Endothelial cell of coronary artery (primary cell): ENCODE data around the gene ERBB2. TPM values are rescaled to one million over a fixed set of nuclear protein-coding genes. Genes with fewer than 3 reads are reported as not detected.

Source experiments
- total RNA-seq: library from RNA; depleted of rRNA; stranded (reverse); fragments of >200 nt; gene quantifications from 2 replicates; pipeline ENCODE4 v1.2.3, GENCODE V29; 2014

The ERBB2 gene
- total RNA-seq: 19.2 and 21.8 TPM in 2 replicates

DNA sequence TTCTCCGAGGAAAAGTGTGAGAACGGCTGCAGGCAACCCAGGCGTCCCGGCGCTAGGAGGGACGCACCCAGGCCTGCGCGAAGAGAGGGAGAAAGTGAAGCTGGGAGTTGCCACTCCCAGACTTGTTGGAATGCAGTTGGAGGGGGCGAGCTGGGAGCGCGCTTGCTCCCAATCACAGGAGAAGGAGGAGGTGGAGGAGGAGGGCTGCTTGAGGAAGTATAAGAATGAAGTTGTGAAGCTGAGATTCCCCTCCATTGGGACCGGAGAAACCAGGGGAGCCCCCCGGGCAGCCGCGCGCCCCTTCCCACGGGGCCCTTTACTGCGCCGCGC, at the start of gene ERBB2:
Gene ERBB2 (plus strand): TSS at position 247 of the 330 bp plus-strand sequence. CDS start 175 bp downstream, outside the sequence.

DNA sequence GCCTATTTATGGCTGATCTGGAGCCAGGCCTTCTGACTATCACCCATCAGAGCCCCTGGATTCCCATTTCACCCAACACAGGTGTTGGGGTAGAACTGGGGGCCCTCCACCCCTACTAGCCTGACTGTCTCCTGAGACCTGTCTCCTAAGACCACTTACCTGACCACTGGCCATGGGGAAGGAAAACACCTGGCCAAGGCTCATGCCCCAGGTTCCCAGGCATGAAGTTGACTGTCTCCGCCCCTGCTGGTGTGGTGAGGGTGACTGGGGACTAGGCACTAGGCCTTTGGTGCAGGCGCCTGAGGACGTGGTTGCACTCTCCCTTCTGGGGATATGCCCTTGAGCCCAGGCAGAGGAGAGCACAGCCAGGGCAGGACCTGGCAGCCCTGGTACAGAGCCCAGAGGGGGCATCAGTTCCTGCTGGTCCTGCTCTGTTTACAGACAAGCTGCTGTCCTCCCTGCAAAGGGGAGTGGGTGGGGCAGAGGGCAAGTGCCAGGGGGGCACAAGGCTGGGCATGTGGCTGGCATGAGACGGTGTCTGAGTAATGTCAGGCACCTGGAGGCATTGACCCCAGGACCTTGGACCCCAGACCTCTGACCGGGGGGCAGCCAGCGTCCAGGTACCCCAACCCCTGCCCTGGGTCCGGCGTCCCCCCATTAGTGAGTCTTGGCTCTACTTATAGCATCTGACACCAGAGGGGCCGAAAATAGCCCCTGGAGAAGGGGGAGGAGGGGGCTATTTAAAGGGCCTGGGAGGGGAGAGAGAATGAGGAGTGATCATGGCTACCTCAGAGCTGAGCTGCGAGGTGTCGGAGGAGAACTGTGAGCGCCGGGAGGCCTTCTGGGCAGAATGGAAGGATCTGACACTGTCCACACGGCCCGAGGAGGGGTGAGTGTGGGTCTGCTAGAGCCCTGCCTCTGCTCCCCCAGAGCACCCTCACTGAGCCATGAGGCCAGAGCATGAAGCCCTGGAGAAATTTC, 35.0 kb upstream of the ERBB2 start, which contains the start of gene TCAP:
Gene TCAP (plus strand): TSS at position 769 of the 981 bp plus-strand sequence. CDS start 11 bp downstream, at position 780.

DNA sequence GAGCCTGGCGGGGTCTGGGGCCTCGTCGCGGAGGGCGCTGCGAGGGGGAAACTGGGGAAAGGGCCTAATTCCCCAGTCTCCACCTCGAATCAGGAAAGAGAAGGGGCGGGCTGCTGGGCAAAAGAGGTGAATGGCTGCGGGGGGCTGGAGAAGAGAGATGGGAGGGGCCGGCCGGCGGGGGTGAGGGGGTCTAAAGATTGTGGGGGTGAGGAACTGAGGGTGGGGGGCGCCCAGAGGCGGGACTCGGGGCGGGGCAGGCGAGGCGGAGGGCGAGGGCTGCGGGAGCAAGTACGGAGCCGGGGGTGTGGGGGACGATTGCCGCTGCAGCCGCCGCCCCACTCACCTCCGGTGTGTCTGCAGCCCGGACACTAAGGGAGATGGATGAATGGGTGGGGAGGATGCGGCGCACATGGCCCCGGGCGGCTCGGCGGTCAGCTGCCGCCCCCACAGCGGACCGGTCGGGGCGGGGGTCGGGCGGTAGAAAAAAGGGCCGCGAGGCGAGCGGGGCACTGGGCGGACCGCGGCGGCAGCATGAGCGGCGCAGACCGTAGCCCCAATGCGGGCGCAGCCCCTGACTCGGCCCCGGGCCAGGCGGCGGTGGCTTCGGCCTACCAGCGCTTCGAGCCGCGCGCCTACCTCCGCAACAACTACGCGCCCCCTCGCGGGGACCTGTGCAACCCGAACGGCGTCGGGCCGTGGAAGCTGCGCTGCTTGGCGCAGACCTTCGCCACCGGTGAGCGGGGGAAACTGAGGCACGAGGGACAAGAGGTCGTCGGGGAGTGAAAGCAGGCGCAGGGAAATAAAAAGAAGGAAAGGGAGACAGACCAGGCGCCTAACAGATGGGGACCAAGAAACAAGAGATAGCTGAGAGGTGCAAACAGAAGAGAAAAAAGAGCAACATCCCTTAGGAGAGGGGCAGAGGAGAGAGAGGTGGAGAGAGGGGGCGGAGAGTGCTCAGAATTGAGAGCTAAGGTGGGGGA, 31.6 kb upstream of the ERBB2 start, which contains the start of gene PNMT:
Gene PNMT (plus strand): TSS at position 509 of the 980 bp plus-strand sequence. CDS start 23 bp downstream, at position 532.

DNA sequence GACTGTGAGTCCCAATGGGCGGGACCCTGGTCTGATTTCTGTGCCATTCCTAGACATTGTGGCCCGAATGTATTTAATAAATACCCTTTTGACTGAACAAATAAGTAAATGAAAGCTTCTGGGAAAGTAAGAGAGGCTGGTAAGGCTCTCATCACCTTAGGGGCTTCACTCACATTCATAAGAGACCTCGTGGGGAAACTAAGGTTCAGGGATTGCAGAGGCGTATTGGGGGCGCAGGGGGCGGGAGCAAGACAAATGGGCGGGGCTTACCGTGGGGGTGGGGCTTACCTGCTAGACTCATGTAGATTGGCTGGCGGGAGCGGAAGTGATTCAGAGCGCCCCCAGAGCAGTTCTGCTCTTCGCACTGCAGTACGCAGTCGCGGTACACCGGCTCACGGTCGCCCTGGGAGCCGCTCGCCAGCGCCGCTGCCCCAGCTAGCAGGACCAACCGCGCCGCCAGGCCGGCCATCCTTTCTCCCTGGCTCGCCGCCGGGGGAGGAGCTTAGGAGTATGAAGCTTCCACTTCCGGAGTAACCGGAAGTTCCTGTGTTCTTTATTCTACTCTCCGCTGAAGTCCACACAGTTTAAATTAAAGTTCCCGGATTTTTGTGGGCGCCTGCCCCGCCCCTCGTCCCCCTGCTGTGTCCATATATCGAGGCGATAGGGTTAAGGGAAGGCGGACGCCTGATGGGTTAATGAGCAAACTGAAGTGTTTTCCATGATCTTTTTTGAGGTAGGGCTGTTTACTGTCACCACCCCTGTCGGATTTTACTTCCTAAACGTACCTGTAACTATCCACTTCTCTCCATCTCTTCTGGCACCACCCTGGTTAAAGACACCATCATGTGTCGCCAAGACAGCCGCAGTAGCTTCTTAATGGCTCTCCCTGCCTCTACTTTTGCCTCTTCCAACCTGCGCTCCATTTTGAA, 12.1 kb upstream of the ERBB2 start, which contains the start of gene PGAP3:
Gene PGAP3 (minus strand): TSS at position 512 of the 929 bp plus-strand sequence. CDS start 43 bp downstream, at position 469.

DNA sequence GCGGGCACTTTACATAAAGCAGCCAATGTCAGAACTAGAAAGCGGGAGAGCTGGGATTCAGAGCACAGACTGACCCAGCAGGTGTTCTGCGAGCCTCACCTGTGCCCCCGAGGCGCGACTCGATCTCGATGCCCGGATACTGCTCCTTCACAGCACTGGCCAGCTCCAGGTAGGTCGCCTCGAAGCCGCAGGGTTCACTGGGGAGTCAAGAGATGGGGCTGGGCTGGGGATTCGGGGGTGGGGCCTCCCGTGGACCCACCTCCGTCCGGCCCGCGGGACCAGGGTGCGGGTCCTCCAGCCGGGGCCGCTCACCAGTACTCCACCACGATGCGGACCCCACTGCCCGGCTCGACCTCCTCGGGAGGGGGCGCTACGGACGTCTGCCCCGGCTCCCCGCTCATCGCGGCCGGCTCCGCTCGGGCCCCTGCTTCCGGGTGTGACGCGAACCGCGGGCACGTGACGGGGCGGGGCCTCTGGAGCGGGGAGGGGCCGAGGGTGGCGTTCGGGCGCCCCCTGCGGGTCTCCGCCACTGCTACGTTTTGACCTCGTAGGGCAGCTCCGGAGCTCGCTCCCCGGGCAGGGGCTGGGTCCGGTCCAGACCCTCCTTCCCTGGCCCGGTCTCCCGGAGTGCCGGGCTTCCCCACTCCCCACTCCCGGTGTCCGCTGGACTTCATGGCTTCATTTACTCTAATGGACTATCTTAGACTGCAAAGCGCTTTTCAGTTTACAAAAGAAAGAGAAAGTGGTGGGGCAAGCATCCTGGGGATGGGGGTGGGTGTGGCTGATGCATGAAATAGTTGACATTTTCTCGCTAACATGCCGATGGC, 30.4 kb downstream of the ERBB2 start, which contains the start of gene MIEN1:
Gene MIEN1 (minus strand): TSS at position 438 of the 827 bp plus-strand sequence. CDS start 37 bp downstream, at position 401.

DNA sequence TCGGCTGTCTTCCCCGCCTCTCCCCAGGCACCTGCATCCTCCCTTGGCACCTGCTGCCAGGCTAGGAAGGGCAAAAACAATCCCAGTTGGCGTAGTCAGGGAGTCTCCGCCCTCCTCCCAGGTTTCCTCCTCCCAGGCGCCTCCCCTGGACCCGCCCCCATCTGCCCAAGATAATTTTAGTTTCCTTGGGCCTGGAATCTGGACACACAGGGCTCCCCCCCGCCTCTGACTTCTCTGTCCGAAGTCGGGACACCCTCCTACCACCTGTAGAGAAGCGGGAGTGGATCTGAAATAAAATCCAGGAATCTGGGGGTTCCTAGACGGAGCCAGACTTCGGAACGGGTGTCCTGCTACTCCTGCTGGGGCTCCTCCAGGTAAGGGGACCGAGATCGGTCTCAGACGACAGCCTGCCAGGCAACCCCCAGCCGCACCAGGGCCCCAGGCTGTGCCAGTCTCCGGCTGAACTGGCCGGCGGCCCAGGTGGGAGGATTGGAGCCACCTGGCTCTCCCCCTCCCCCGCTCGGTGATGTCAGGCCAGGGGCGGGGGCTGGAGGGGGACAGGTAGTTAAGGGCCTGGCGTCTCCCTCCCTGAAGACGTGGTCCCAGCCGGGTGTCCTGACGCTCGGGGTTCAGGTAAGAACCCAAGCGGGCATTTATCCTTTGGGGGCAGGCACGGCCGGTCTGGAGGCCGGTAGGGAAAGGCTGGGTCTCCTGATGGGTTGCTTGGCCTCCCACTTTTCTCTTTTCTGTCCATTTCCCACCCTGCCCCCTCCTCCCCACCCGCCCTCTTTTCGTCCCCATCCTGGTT, 38.1 kb downstream of the ERBB2 start, which contains the start of gene GRB7:
Gene GRB7 (plus strand): TSS at position 179 of the 808 bp plus-strand sequence. CDS start 4,364 bp downstream, outside the sequence.

Other genes starting within 250 kb of the ERBB2 start
- gene MED1, start 248.8 kb upstream of the ERBB2 start, total RNA-seq: 20.7 and 22.6 TPM in 2 replicates
- gene CDK12, start 238.6 kb upstream of the ERBB2 start, total RNA-seq: 20.6 and 24.0 TPM in 2 replicates
- not detected in 2 replicates for gene NEUROD2, start 92.1 kb upstream of the ERBB2 start, total RNA-seq
- gene PPP1R1B, start 73.1 kb upstream of the ERBB2 start, total RNA-seq: not detected in 2 replicates
- gene STARD3, start 62.9 kb upstream of the ERBB2 start, total RNA-seq: 20.1 and 26.4 TPM in 2 replicates
- 0.18 and 0.28 TPM in 2 replicates for gene TCAP, start 34.7 kb upstream of the ERBB2 start, total RNA-seq
- gene PNMT, start 31.6 kb upstream of the ERBB2 start, total RNA-seq: not detected in 2 replicates
- gene PGAP3, start 12.0 kb upstream of the ERBB2 start, total RNA-seq: 3.0 and 3.8 TPM in 2 replicates
- gene MIEN1, start 30.5 kb downstream of the ERBB2 start, total RNA-seq: 11.3 and 12.6 TPM in 2 replicates
- not detected in 2 replicates for gene GRB7, start 37.9 kb downstream of the ERBB2 start, total RNA-seq
- not detected in 2 replicates for gene IKZF3, start 164.2 kb downstream of the ERBB2 start, total RNA-seq
- not detected in 2 replicates for gene ZPBP2, start 168.1 kb downstream of the ERBB2 start, total RNA-seq
- 1.4 and 7.1 TPM in 2 replicates for gene GSDMB, start 218.6 kb downstream of the ERBB2 start, total RNA-seq
- gene ORMDL3, start 227.5 kb downstream of the ERBB2 start, total RNA-seq: 22.4 and 35.8 TPM in 2 replicates
- gene LRRC3C, start 227.7 kb downstream of the ERBB2 start, total RNA-seq: not detected in 2 replicates